Stimulated activated CD4-positive, alpha-beta T cell treated with anti-CD3 and anti-CD28 coated beads, Interleukin-1b, Interleukin-23, amount 100 ng/mL, for 1 hour (primary cell): Measurements from ENCODE around the gene GP9.
"Not testable (repeated sequence)": the region's sequence is repeated elsewhere in the genome, so short reads cannot be mapped to it uniquely, and the experiment has no call there.

Experiments
- DNase-seq, 2 donors: peaks; one replicate each; pipeline ENCODE4 v3.0.0-alpha.2; 2020; ENCODE audit warnings: low read depth in 2 of 2

Gene GP9

DNA sequence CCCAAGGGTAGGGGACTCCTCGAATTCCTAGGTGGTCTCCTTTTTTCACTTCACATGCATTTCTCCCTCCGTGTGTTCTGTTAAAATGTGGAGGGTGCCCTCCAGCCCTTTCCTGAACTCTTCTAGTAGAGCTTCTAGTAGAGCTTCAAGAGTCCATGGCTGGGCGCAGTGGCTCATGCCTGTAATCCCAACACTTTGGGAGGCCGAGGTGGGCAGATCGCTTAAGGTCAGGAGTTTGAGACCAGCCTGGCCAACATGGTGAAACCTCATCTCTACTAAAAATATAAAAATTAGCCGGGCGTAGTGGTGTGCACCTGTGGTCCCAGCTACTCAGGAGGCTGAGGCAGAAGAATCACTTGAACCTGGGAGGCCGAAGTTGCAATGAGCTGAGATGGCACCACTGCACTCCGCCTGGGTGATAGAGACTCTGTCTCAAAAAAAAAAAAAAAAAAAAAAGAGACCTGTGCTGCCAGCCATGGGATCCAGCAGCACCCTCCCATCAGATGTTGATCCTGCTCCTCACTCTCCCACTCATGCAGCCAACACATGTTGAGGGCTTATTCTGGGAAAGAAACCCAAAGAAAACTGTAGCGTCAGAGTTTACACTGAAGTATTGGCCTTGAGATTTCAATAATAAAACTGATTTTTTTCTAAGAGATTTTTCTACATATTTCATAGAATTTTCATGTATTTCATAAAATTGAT, 50.6 kb downstream of the GP9 start:
- DNase-seq = not testable (repeated sequence)
